ENCODE data around the gene DEPDC1B.

DNA sequence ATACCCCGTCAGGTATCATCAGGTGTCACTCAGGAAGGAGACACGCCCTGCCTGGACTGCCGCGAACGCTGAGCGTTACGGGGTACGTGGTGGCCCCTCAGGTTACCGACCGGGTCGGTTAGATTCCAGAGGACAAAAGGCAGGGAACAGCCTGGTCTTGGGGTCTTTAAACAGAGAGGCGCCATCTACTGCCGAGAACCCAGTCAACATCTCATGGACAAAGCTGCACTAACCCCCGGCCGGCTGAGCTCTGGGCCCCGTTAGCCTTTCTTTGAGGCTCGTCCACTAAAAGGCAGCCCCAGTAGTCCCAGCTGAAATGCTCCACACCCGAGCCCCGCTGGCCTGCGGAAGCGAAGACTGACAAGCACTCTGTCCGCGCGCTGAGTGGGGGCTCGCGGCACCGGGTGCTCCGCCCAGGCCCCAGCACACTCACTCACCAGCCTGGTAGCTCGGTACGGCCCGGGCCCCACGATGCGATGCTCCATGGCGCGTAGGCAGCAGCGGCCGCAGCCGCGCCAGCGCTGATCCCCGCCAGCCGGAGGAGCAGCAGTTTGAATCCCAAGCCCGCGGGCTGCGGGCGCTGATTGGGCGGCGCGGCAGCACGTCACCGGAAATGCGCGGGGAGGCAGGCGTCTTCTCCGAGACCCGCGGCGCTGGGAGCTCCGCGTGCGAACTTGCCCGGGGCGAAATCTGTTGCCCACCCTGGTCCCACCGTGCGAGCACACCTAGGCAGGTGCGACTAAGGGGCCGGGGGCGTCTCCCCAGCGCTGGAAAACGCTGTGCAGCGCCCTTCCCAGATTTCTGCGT is at the start of gene DEPDC1B:
- TF ChIP-seq, protein P1, sequence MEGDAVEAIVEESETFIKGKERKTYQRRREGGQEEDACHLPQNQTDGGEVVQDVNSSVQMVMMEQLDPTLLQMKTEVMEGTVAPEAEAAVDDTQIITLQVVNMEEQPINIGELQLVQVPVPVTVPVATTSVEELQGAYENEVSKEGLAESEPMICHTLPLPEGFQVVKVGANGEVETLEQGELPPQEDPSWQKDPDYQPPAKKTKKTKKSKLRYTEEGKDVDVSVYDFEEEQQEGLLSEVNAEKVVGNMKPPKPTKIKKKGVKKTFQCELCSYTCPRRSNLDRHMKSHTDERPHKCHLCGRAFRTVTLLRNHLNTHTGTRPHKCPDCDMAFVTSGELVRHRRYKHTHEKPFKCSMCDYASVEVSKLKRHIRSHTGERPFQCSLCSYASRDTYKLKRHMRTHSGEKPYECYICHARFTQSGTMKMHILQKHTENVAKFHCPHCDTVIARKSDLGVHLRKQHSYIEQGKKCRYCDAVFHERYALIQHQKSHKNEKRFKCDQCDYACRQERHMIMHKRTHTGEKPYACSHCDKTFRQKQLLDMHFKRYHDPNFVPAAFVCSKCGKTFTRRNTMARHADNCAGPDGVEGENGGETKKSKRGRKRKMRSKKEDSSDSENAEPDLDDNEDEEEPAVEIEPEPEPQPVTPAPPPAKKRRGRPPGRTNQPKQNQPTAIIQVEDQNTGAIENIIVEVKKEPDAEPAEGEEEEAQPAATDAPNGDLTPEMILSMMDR (IDR thresholded peaks at IDR 0.05; ENCODE audit: control extremely low read depth in 1 of 3, insufficient read depth in 1 of 3, low read depth in 1 of 3, low read length in 3 of 3), result peak; percentile 4 to 47 (median 19); a peak in 3 of 4 replicates
- TF ChIP-seq E2F6 (IDR thresholded peaks at IDR 0.05), result peak; percentile 88
- TF ChIP-seq GABPA (IDR thresholded peaks at IDR 0.05; ENCODE audit: borderline replicate concordance, insufficient read depth, low read length), result peak; percentile 80; the same call in 1 of the 2 replicates
- peak; percentile 93 for TF ChIP-seq TAF1 (IDR thresholded peaks at IDR 0.05; ENCODE audit: low read depth, low read length)
- TF ChIP-seq, protein P2, sequence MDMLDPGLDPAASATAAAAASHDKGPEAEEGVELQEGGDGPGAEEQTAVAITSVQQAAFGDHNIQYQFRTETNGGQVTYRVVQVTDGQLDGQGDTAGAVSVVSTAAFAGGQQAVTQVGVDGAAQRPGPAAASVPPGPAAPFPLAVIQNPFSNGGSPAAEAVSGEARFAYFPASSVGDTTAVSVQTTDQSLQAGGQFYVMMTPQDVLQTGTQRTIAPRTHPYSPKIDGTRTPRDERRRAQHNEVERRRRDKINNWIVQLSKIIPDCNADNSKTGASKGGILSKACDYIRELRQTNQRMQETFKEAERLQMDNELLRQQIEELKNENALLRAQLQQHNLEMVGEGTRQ (IDR thresholded peaks at IDR 0.05; ENCODE audit: low read length), result no peak
- TF ChIP-seq, protein P3, sequence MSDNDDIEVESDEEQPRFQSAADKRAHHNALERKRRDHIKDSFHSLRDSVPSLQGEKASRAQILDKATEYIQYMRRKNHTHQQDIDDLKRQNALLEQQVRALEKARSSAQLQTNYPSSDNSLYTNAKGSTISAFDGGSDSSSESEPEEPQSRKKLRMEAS (IDR thresholded peaks at IDR 0.05), result peak; percentile 81; the same call in 1 of the 2 replicates
- TF ChIP-seq TBP (IDR thresholded peaks at IDR 0.05; ENCODE audit: low read depth, low read length), result peak; percentile 84
- no peak for TF ChIP-seq SAP30 (IDR thresholded peaks at IDR 0.05; ENCODE audit: insufficient read depth, insufficient replicate concordance, low read length)
- no peak for TF ChIP-seq TCF12 (IDR thresholded peaks at IDR 0.05; ENCODE audit: low read depth, low read length)

All from H1 (cell line).